Measurements from ENCODE around the gene UBR3.

DNA sequence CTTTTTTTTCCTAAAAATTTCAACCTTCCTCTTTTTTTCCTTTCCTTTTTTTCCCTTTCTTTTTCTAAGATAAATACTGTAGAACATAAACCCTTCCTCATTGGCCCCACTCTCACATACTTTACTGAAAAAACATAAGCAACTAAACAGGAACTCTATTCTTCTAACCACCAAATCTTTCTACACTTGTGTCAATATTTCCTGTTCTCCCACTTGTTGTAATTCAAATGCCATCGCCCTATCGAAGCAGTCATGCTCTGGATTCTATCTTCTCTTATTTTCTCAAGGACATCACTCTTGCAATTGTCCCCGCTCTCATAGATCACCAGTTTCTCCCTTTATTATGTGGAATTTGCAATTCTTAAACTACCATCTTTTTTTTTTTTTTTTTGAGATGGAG, 48.8 kb upstream of the UBR3 start:
- TF ChIP-seq, protein P1, sequence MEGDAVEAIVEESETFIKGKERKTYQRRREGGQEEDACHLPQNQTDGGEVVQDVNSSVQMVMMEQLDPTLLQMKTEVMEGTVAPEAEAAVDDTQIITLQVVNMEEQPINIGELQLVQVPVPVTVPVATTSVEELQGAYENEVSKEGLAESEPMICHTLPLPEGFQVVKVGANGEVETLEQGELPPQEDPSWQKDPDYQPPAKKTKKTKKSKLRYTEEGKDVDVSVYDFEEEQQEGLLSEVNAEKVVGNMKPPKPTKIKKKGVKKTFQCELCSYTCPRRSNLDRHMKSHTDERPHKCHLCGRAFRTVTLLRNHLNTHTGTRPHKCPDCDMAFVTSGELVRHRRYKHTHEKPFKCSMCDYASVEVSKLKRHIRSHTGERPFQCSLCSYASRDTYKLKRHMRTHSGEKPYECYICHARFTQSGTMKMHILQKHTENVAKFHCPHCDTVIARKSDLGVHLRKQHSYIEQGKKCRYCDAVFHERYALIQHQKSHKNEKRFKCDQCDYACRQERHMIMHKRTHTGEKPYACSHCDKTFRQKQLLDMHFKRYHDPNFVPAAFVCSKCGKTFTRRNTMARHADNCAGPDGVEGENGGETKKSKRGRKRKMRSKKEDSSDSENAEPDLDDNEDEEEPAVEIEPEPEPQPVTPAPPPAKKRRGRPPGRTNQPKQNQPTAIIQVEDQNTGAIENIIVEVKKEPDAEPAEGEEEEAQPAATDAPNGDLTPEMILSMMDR (IDR thresholded peaks at IDR 0.05; ENCODE audit: low read depth, low read length), result no peak
- TF ChIP-seq EZH2phosphoT487 (IDR thresholded peaks at IDR 0.05; ENCODE audit: low read depth), result no peak

All from OCI-LY3 (cell line).